Measurements from ENCODE around the gene TOR2A. TPM values are rescaled to one million over a fixed set of nuclear protein-coding genes. Genes with fewer than 3 reads are reported as not detected.
"Not testable (repeated sequence)": the region's sequence is repeated elsewhere in the genome, so short reads cannot be mapped to it uniquely, and the experiment has no call there.

TOR2A gene
- total RNA-seq (2014; rRNA removed; shearing (Covaris generic)), result 14.3 and 18.9 TPM in 2 replicates

GRCh38 chr9:127734747-127735529, at the start of gene TOR2A:
TOR2A (minus strand) TSS chr9:127735294; CDS start chr9:127735270, 24 bp downstream.
- DNase-seq (ENCODE audit: low spot score), result peak; percentile 98

GRCh38 chr9:127783111-127784008, 48.3 kb upstream of the TOR2A start:
- no peak for DNase-seq (ENCODE audit: low spot score)

GRCh38 chr9:127781806-127782205, 46.7 kb upstream of the TOR2A start:
- DNase-seq (ENCODE audit: low spot score), result no peak

- not testable (repeated sequence) for DNase-seq (ENCODE audit: low spot score)
These were observed 45.8 kb upstream of the TOR2A start for GRCh38 chr9:127780909-127781308.

- no peak for DNase-seq (ENCODE audit: low spot score)
These were observed 45.2 kb upstream of the TOR2A start for GRCh38 chr9:127780126-127780885.

GRCh38 chr9:127779136-127779981, 44.3 kb upstream of the TOR2A start:
- DNase-seq (ENCODE audit: low spot score), result no peak

- no peak for DNase-seq (ENCODE audit: low spot score)
These were observed 43.4 kb upstream of the TOR2A start, which contains the start of gene SH2D3C for GRCh38 chr9:127778280-127779135. SH2D3C (minus strand) TSS chr9:127778666; CDS start chr9:127778627, 39 bp downstream.

GRCh38 chr9:127777368-127777980, 42.4 kb upstream of the TOR2A start:
- no peak for DNase-seq (ENCODE audit: low spot score)

- DNase-seq (ENCODE audit: low spot score), result no peak
These were observed 41.8 kb upstream of the TOR2A start for GRCh38 chr9:127776924-127777289.

- no peak for DNase-seq (ENCODE audit: low spot score)
These were observed 41.3 kb upstream of the TOR2A start for GRCh38 chr9:127776195-127776923.

- DNase-seq (ENCODE audit: low spot score), result no peak
These were observed 38.9 kb upstream of the TOR2A start for GRCh38 chr9:127773981-127774380.

GRCh38 chr9:127773272-127773671, 38.2 kb upstream of the TOR2A start:
- DNase-seq (ENCODE audit: low spot score), result no peak

GRCh38 chr9:127772603-127773002, 37.5 kb upstream of the TOR2A start:
- no peak for DNase-seq (ENCODE audit: low spot score)

GRCh38 chr9:127771570-127772189, 36.6 kb upstream of the TOR2A start:
- DNase-seq (ENCODE audit: low spot score), result no peak

GRCh38 chr9:127770905-127771569, 35.9 kb upstream of the TOR2A start:
- DNase-seq (ENCODE audit: low spot score), result peak; percentile 96

- no peak for DNase-seq (ENCODE audit: low spot score)
These were observed 35.5 kb upstream of the TOR2A start for GRCh38 chr9:127770583-127770904.

GRCh38 chr9:127769929-127770582, 35.0 kb upstream of the TOR2A start:
- DNase-seq (ENCODE audit: low spot score), result no peak
